Thoracic aorta (tissue), 2 donors: ENCODE measurements around the gene BCAS1. TPM values are rescaled to one million over a fixed set of nuclear protein-coding genes. Genes with fewer than 3 reads are reported as not detected.
"Not testable (repeated sequence)": the region's sequence is repeated elsewhere in the genome, so short reads cannot be mapped to it uniquely, and the experiment has no call there.

Source experiments
- ATAC-seq: fragments of 150-250 bp; one replicate; pipeline ENCODE4 v1.8.0; 2017; ENCODE audit warnings: low read depth; ENCODE audit not compliant: insufficient number of reproducible peaks, low FRiP score
- DNase-seq: peaks from one replicate; pipeline ENCODE4 v3.0.0-alpha.2; 2020; ENCODE audit warnings: low spot score
- H3K27ac ChIP-seq, 2 donors: fragments of 200-600 bp; sonication (generic); 1 replicate in 1 of 2; 2 replicates in 1 of 2; pipeline ENCODE4 v1.5.1; 2016; ENCODE audit warnings: mild to moderate bottlenecking in 2 of 2, moderate library complexity in 2 of 2
- H3K27me3 ChIP-seq: fragments of 200-600 bp; sonication (generic); replicated peaks from 2 replicates; pipeline ENCODE4 v1.6.0; 2016; ENCODE audit warnings: mild to moderate bottlenecking; ENCODE audit not compliant: insufficient read depth
- H3K36me3 ChIP-seq: fragments of 200-600 bp; sonication (generic); one replicate; pipeline ENCODE4 v1.5.1; 2016
- H3K4me1 ChIP-seq, 2 donors: fragments of 200-600 bp; sonication (generic); 1 replicate in 1 of 2; 2 replicates in 1 of 2; pipeline versions ENCODE4 v1.5.1 to v1.6.0; 2016; ENCODE audit warnings: low read depth in 2 of 2, mild to moderate bottlenecking in 1 of 2; ENCODE audit not compliant: control insufficient read depth in 1 of 2
- H3K4me3 ChIP-seq: fragments of 200-600 bp; sonication (generic); 2 replicates; pipeline ENCODE4 v1.5.1; 2016; ENCODE audit warnings: mild to moderate bottlenecking
- H3K9me3 ChIP-seq: fragments of 200-600 bp; sonication (generic); 2 replicates; pipeline ENCODE4 v1.5.1; 2016
- CTCF ChIP-seq: fragments of 200-600 bp; sonication (generic); IDR thresholded peaks from one replicate; pipeline ENCODE4 v1.5.1; 2019; ENCODE audit warnings: antibody characterized with exemption
- total RNA-seq, 2 donors: library from RNA; depleted of rRNA; stranded (reverse); fragments of >200 nt; gene quantifications; one replicate each; pipeline versions ENCODE4 v1.1.0 to v1.2.3, GENCODE V29; 2016

The BCAS1 gene
- total RNA-seq, 2 donors from 2014 or later: under 0.01 to 3.6 TPM

GRCh38 chr20:53935344-53936084 is 134.9 kb downstream of the BCAS1 start:
- Histone ChIP-seq H3K4me1 (peaks cover 22 to 24% of the 10 kb centered on the region in 2 donors), H3K9me3 (no peaks in the 10 kb centered on the region), H3K4me3 (no peak overlapping the region), H3K36me3 (no peaks in the 10 kb centered on the region), H3K27me3 (no peaks in the 10 kb centered on the region), H3K27ac (peak overlapping the region in 1 of 2 donors; percentile 66)
- ATAC-seq (no peak), DNase-seq (no peak)
- no peak for TF ChIP-seq CTCF

- no peak overlapping the region for H3K4me3 ChIP-seq
- no peak for ATAC-seq
- H3K4me1 ChIP-seq: peaks cover 15 to 16% of the 10 kb centered on the region in 2 donors
- no peaks in the 10 kb centered on the region for H3K27me3 ChIP-seq
- peak overlapping the region; percentile 13 to 66 for H3K27ac ChIP-seq
- no peaks in the 10 kb centered on the region for H3K9me3 ChIP-seq
- no peak for TF ChIP-seq CTCF
- no peaks in the 10 kb centered on the region for H3K36me3 ChIP-seq
- no peak for DNase-seq
Observed at GRCh38 chr20:53934421-53935343, 135.7 kb downstream of the BCAS1 start.

- H3K4me1 ChIP-seq: peaks cover 9% of the 10 kb centered on the region in 2 donors
- no peaks in the 10 kb centered on the region for H3K36me3 ChIP-seq
- no peak for TF ChIP-seq CTCF
- H3K4me3 ChIP-seq: no peak overlapping the region
- no peak for ATAC-seq
- H3K9me3 ChIP-seq: no peaks in the 10 kb centered on the region
- no peaks in the 10 kb centered on the region for H3K27me3 ChIP-seq
- DNase-seq: no peak
- H3K27ac ChIP-seq: no peak overlapping the region
Observed at GRCh38 chr20:53933232-53933846, 137.1 kb downstream of the BCAS1 start.

- H3K4me1 ChIP-seq, H3K4me3 ChIP-seq, H3K27me3 ChIP-seq, ATAC-seq, H3K27ac ChIP-seq, DNase-seq, H3K9me3 ChIP-seq, H3K36me3 ChIP-seq: not testable (repeated sequence)
Observed at GRCh38 chr20:53932655-53933192, 137.7 kb downstream of the BCAS1 start.

GRCh38 chr20:53931597-53931996 is 138.8 kb downstream of the BCAS1 start:
- no peak for DNase-seq
- Histone ChIP-seq H3K4me1 (peaks cover 12 to 13% of the 10 kb centered on the region in 2 donors), H3K27me3 (no peaks in the 10 kb centered on the region), H3K27ac (no peak overlapping the region), H3K4me3 (no peak overlapping the region), H3K36me3 (no peaks in the 10 kb centered on the region), H3K9me3 (no peaks in the 10 kb centered on the region)
- no peak for ATAC-seq
- no peak for TF ChIP-seq CTCF
